Measurements from ENCODE around the gene PRPF19. TPM values are rescaled to one million over a fixed set of nuclear protein-coding genes. Genes with fewer than 3 reads are reported as not detected.

PRPF19 gene
- total and polyA plus RNA-seq, 2 of the 13 experiments (the other 11 are each of a cell fraction or from before 2014, with no cell fraction given): 27.4 to 91.1 TPM

DNA sequence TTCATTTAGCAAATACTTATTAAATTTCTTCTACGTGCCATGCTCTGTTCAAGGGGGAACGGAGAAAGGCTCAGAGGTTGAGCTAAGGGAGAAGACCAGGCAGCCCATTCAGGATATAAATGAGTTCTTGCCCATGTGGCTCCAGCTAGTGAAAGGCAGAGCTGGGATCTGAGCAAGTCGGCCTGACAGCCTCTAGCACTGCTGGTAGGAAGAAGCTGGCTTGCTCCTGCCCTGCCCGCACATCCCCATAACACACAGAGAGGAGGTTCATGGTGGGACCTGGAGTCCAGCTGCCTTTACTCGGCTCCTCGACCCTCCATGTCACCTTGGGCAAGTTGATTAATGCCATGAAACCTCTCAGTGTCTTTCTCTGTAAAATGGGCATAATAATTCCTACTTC is 43.6 kb upstream of the PRPF19 start:
- H3K27ac ChIP-seq (ENCODE audit: extremely low read length, insufficient read depth, low read length): no peak overlapping the region
- no peaks in the 10 kb centered on the region for H4K20me1 ChIP-seq (ENCODE audit: insufficient read depth, low read length)
- FAIRE-seq (no peak), ATAC-seq (no peak), DNase-seq (ENCODE audit: low spot score) (no peak)
- H3K27me3 ChIP-seq (ENCODE audit: control insufficient read depth in 1 of 2, insufficient read depth in 2 of 2, low read length in 2 of 2): peaks cover 0 to 15% of the 10 kb centered on the region in 2 experiments; a peak in 2 of 5 replicates
- H3K36me3 ChIP-seq (replicated peaks in 1 of 2; ENCODE audit: control insufficient read depth in 1 of 2, insufficient read depth in 2 of 2, low read length in 2 of 2): no peaks in the 10 kb centered on the region
- CTCF ChIA-PET (ENCODE audit: low intra/inter-chr PET ratio, low total read pairs): no interaction called here
- no peaks in the 10 kb centered on the region for H3K9me3 ChIP-seq (ENCODE audit: low read length)
- H3K4me3 ChIP-seq (replicated peaks in 1 of 3; ENCODE audit: insufficient read depth in 1 of 3, low read depth in 2 of 3, low read length in 3 of 3): no peak overlapping the region
- H3K4me2 ChIP-seq (ENCODE audit: low read depth, low read length): no peak overlapping the region
- WGBS (ENCODE audit: low lambda C conversion rate): 48% methylated on average over 4 of the region's 6 CpGs
- POLR2A ChIA-PET: no interaction called here
- intact Hi-C loops (cut with micrococcal nuclease; ENCODE audit: unreplicated experiment): no loop called here
- no peak overlapping the region for H2AFZ ChIP-seq (ENCODE audit: low read length)
- no peaks in the 10 kb centered on the region for H3K4me1 ChIP-seq (ENCODE audit: insufficient read depth, low read length)
- no TSS peak for BruUV-seq (replicated peaks)
- no peak overlapping the region for H3K9ac ChIP-seq (ENCODE audit: insufficient read depth, low read depth, low read length)
- H3K79me2 ChIP-seq (ENCODE audit: insufficient read depth, low read length): no peaks in the 10 kb centered on the region
- in situ Hi-C loops (cut with HindIII; ENCODE audit: extremely low pct_ligation_motif_present, low pct_unique_long_range_greater_than_20kb): no loop called here
- TF ChIP-seq TAF15 (IDR thresholded peaks at IDR 0.05; ENCODE audit: low read depth, low read length, poor library complexity, severe bottlenecking) (no peak), ATF7 (IDR thresholded peaks at IDR 0.05) (no peak), ATF7 (CRISPR knock-in tag; IDR thresholded peaks at IDR 0.05) (no peak), ZNF432 (CRISPR knock-in tag; IDR thresholded peaks at IDR 0.05; ENCODE audit: borderline replicate concordance) (no peak), ZNF552 (CRISPR knock-in tag; IDR thresholded peaks at IDR 0.05; ENCODE audit: borderline replicate concordance) (no peak), CBX2 (IDR thresholded peaks at IDR 0.05; ENCODE audit: low read depth, low read length) (no peak), CBX2 (CRISPR knock-in tag; IDR thresholded peaks at IDR 0.05; ENCODE audit: low read depth) (no peak), HOXA5 (CRISPR knock-in tag; IDR thresholded peaks at IDR 0.05) (no peak), MIER3 (CRISPR knock-in tag; IDR thresholded peaks at IDR 0.05; ENCODE audit: borderline replicate concordance) (no peak), TEAD3 (CRISPR knock-in tag; optimal IDR thresholded peaks at IDR 0.05; ENCODE audit: borderline replicate concordance) (no peak), NCOA5 (CRISPR knock-in tag; IDR thresholded peaks at IDR 0.05) (no peak), SP140L (CRISPR knock-in tag; IDR thresholded peaks at IDR 0.05; ENCODE audit: borderline replicate concordance) (no peak), PPARG (CRISPR knock-in tag; conservative IDR thresholded peaks at IDR 0.05) (no peak), ZNF383 (CRISPR knock-in tag; IDR thresholded peaks at IDR 0.05; ENCODE audit: borderline replicate concordance) (no peak)
- TF ChIP-seq, protein P1, sequence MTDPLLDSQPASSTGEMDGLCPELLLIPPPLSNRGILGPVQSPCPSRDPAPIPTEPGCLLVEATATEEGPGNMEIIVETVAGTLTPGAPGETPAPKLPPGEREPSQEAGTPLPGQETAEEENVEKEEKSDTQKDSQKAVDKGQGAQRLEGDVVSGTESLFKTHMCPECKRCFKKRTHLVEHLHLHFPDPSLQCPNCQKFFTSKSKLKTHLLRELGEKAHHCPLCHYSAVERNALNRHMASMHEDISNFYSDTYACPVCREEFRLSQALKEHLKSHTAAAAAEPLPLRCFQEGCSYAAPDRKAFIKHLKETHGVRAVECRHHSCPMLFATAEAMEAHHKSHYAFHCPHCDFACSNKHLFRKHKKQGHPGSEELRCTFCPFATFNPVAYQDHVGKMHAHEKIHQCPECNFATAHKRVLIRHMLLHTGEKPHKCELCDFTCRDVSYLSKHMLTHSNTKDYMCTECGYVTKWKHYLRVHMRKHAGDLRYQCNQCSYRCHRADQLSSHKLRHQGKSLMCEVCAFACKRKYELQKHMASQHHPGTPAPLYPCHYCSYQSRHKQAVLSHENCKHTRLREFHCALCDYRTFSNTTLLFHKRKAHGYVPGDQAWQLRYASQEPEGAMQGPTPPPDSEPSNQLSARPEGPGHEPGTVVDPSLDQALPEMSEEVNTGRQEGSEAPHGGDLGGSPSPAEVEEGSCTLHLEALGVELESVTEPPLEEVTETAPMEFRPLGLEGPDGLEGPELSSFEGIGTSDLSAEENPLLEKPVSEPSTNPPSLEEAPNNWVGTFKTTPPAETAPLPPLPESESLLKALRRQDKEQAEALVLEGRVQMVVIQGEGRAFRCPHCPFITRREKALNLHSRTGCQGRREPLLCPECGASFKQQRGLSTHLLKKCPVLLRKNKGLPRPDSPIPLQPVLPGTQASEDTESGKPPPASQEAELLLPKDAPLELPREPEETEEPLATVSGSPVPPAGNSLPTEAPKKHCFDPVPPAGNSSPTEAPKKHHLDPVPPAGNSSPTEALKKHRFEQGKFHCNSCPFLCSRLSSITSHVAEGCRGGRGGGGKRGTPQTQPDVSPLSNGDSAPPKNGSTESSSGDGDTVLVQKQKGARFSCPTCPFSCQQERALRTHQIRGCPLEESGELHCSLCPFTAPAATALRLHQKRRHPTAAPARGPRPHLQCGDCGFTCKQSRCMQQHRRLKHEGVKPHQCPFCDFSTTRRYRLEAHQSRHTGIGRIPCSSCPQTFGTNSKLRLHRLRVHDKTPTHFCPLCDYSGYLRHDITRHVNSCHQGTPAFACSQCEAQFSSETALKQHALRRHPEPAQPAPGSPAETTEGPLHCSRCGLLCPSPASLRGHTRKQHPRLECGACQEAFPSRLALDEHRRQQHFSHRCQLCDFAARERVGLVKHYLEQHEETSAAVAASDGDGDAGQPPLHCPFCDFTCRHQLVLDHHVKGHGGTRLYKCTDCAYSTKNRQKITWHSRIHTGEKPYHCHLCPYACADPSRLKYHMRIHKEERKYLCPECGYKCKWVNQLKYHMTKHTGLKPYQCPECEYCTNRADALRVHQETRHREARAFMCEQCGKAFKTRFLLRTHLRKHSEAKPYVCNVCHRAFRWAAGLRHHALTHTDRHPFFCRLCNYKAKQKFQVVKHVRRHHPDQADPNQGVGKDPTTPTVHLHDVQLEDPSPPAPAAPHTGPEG (CRISPR knock-in tag; IDR thresholded peaks at IDR 0.05): no peak
- TF ChIP-seq, protein P2, sequence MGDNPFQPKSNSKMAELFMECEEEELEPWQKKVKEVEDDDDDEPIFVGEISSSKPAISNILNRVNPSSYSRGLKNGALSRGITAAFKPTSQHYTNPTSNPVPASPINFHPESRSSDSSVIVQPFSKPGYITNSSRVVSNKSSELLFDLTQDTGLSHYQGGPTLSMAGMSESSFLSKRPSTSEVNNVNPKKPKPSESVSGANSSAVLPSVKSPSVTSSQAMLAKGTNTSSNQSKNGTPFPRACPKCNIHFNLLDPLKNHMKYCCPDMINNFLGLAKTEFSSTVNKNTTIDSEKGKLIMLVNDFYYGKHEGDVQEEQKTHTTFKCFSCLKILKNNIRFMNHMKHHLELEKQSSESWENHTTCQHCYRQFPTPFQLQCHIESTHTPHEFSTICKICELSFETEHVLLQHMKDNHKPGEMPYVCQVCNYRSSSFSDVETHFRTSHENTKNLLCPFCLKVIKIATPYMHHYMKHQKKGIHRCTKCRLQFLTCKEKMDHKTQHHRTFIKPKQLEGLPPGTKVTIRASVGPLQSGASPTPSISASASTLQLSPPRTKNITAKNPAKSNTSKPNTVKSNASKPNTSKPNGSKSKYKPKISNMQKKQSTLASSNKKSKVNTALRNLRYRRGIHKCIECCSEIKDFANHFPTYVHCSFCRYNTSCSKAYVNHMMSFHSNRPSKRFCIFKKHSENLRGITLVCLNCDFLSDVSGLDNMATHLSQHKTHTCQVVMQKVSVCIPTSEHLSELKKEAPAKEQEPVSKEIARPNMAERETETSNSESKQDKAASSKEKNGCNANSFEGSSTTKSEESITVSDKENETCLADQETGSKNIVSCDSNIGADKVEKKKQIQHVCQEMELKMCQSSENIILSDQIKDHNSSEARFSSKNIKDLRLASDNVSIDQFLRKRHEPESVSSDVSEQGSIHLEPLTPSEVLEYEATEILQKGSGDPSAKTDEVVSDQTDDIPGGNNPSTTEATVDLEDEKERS (CRISPR knock-in tag; IDR thresholded peaks at IDR 0.05): no peak

Data from HepG2 (cell line).